Measurements from ENCODE around the gene ADAP1. TPM values are rescaled to one million over a fixed set of nuclear protein-coding genes. Genes with fewer than 3 reads are reported as not detected.

The ADAP1 gene
- total and polyA plus RNA-seq, 2 donors from 2014 or later = 36.4 to 48.2 TPM

- TF ChIP-seq CTCF (IDR thresholded peaks at IDR 0.05; ENCODE audit: borderline replicate concordance, extremely low read depth, insufficient read depth) = no peak
- H3K36me3 ChIP-seq (ENCODE audit: control insufficient read depth in 2 of 3, insufficient read depth in 3 of 3, low read length in 3 of 3) = no peaks in the 10 kb centered on the region
- no peaks in the 10 kb centered on the region for H3K27me3 ChIP-seq (ENCODE audit: control insufficient read depth, insufficient read depth, low read length)
- no peak overlapping the region for H3K27ac ChIP-seq (ENCODE audit: low read depth in 2 of 2, low read length in 2 of 2)
- FAIRE-seq (no peak), DNase-seq (peak in 2 of 5 donors; percentile 34 to 58)
- intact Hi-C loops (cut with DNase I) = no loop called here
- H3K9me3 ChIP-seq (ENCODE audit: control insufficient read depth in 2 of 3, insufficient read depth in 1 of 3, low read length in 3 of 3) = no peaks in the 10 kb centered on the region
- peaks cover 0 to 15% (median 5%) of the 10 kb centered on the region in 3 donors for H3K4me1 ChIP-seq (ENCODE audit: control insufficient read depth in 2 of 3, insufficient read depth in 2 of 3, low read depth in 1 of 3, low read length in 3 of 3)
- H3K4me3 ChIP-seq (ENCODE audit: low read length in 3 of 3) = no peak overlapping the region
- no peak overlapping the region for H3K9ac ChIP-seq (ENCODE audit: low read length in 3 of 3)
These were observed 35.4 kb downstream of the ADAP1 start for GRCh38 chr7:919114-919442.

- H3K4me3 ChIP-seq (ENCODE audit: low read length in 3 of 3) = no peak overlapping the region
- no peaks in the 10 kb centered on the region for H3K9me3 ChIP-seq (ENCODE audit: control insufficient read depth in 2 of 3, insufficient read depth in 1 of 3, low read length in 3 of 3)
- no peak overlapping the region for H3K9ac ChIP-seq (ENCODE audit: low read length in 3 of 3)
- TF ChIP-seq CTCF (IDR thresholded peaks at IDR 0.05; ENCODE audit: borderline replicate concordance, extremely low read depth, insufficient read depth) = no peak
- H3K27me3 ChIP-seq (ENCODE audit: control insufficient read depth, insufficient read depth, low read length) = no peaks in the 10 kb centered on the region
- intact Hi-C loops (cut with DNase I) = no loop called here
- no peaks in the 10 kb centered on the region for H3K36me3 ChIP-seq (ENCODE audit: control insufficient read depth in 2 of 3, insufficient read depth in 3 of 3, low read length in 3 of 3)
- no peak for FAIRE-seq
- DNase-seq = peak in 2 of 5 donors; percentile 31 to 75
- peaks cover 0 to 13% (median 5%) of the 10 kb centered on the region in 3 donors for H3K4me1 ChIP-seq (ENCODE audit: control insufficient read depth in 2 of 3, insufficient read depth in 2 of 3, low read depth in 1 of 3, low read length in 3 of 3)
- no peak overlapping the region for H3K27ac ChIP-seq (ENCODE audit: low read depth in 2 of 2, low read length in 2 of 2)
These were observed 35.9 kb downstream of the ADAP1 start for GRCh38 chr7:918441-919113.

- Histone ChIP-seq H3K9ac (ENCODE audit: low read length in 3 of 3) (no peak overlapping the region), H3K4me3 (ENCODE audit: low read length in 3 of 3) (no peak overlapping the region), H3K27me3 (ENCODE audit: control insufficient read depth, insufficient read depth, low read length) (no peaks in the 10 kb centered on the region), H3K36me3 (ENCODE audit: control insufficient read depth in 2 of 3, insufficient read depth in 3 of 3, low read length in 3 of 3) (no peaks in the 10 kb centered on the region), H3K4me1 (ENCODE audit: control insufficient read depth in 2 of 3, insufficient read depth in 2 of 3, low read depth in 1 of 3, low read length in 3 of 3) (peaks cover 0 to 12% (median 5%) of the 10 kb centered on the region in 3 donors), H3K9me3 (ENCODE audit: control insufficient read depth in 2 of 3, insufficient read depth in 1 of 3, low read length in 3 of 3) (no peaks in the 10 kb centered on the region), H3K27ac (ENCODE audit: low read depth in 2 of 2, low read length in 2 of 2) (no peak overlapping the region)
- no peak for TF ChIP-seq CTCF (IDR thresholded peaks at IDR 0.05; ENCODE audit: borderline replicate concordance, extremely low read depth, insufficient read depth)
- DNase-seq (peak in 1 of 5 donors; percentile 23), FAIRE-seq (no peak)
- intact Hi-C loops (cut with DNase I) = no loop called here
These were observed 36.4 kb downstream of the ADAP1 start for GRCh38 chr7:918118-918425.
